Naive B cell (primary cell): ENCODE results near the gene FZD1. TPM values are rescaled to one million over a fixed set of nuclear protein-coding genes. Genes with fewer than 3 reads are reported as not detected.

ENCODE experiments used
- ATAC-seq, 2 donors: fragments of 150-1000 bp; cut with Tn5 transposase; 2 replicates each; pipeline ENCODE4 v1.10.0; 2021; ENCODE audit warnings: low read depth in 2 of 2, mild to moderate bottlenecking in 2 of 2, moderate library complexity in 2 of 2
- DNase-seq: peaks from one replicate; pipeline ENCODE4 v3.0.0; 2022
- H3K27ac Mint-ChIP-seq, 6 donors: one replicate each; pipeline ENCODE4 v1.8.0; 2020 to 2022; ENCODE audit warnings: mild to moderate bottlenecking in 6 of 6, mixed read lengths in 6 of 6, moderate library complexity in 5 of 6, inconsistent platforms in 2 of 6
- H3K27me3 Mint-ChIP-seq, 3 donors: one replicate each; pipeline ENCODE4 v1.8.0; 2021 to 2022; ENCODE audit warnings: mixed read lengths in 3 of 3, mild to moderate bottlenecking in 1 of 3
- H3K36me3 Mint-ChIP-seq, 2 donors: one replicate each; pipeline ENCODE4 v1.8.0; 2020 to 2022; ENCODE audit warnings: mixed read lengths in 2 of 2, inconsistent platforms in 1 of 2, mild to moderate bottlenecking in 1 of 2
- H3K4me1 Mint-ChIP-seq, 3 donors: one replicate each; pipeline ENCODE4 v1.8.0; 2020 to 2022; ENCODE audit warnings: mixed read lengths in 3 of 3, inconsistent platforms in 1 of 3, mild to moderate bottlenecking in 1 of 3, moderate library complexity in 1 of 3
- H3K4me3 Mint-ChIP-seq, 8 donors: one replicate each; pipeline ENCODE4 v1.8.0; 2020 to 2022; ENCODE audit warnings: mild to moderate bottlenecking in 8 of 8, mixed read lengths in 8 of 8, moderate library complexity in 8 of 8, inconsistent platforms in 2 of 8
- H3K9me3 Mint-ChIP-seq, 7 donors: one replicate each; pipeline ENCODE4 v1.8.0; 2020 to 2022; ENCODE audit warnings: mixed read lengths in 7 of 7, mild to moderate bottlenecking in 5 of 7, inconsistent platforms in 2 of 7, moderate library complexity in 1 of 7
- polyA plus RNA-seq, 6 donors: library from polyadenylated mRNA; unstranded; fragments of 300-500 nt; fragmentation: Illumina TruSeq; gene quantifications; one replicate each; pipeline ENCODE4 v1.2.3, GENCODE V29; 2021; ENCODE audit warnings: low read depth in 6 of 6

FZD1 gene
- polyA plus RNA-seq, 6 donors from 2014 or later: 0.03 to 0.08 (median 0.04) TPM; not detected in 3

DNA sequence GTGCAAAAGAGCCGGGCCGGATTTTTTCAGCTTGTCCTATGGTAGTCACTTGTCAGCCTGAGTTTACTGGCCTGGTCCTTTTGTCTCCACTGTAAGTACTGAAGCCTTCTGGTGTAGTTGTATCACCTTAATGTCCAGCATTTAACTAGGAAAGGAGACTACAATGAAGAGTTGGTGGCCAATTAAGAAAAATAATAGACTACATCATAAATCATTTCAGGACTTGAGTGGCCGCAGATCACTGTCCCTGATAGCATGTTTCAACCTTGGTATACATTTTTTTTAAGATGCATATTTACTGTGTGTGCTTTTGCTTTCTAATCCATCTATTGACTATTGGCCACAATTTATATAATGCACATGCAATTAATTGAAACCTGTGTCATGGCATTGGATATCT, 6.1 kb downstream of the FZD1 start:
- peaks cover 12 to 25% (median 21%) of the 10 kb centered on the region in 3 donors for H3K27me3 Mint-ChIP-seq
- DNase-seq (no peak), ATAC-seq (no peak)
- peaks cover 1 to 6% (median 4%) of the 10 kb centered on the region in 3 donors for H3K4me1 Mint-ChIP-seq
- no peaks in the 10 kb centered on the region for H3K36me3 Mint-ChIP-seq
- no peak overlapping the region for H3K27ac Mint-ChIP-seq
- H3K4me3 Mint-ChIP-seq: no peak overlapping the region
- no peaks in the 10 kb centered on the region for H3K9me3 Mint-ChIP-seq

DNA sequence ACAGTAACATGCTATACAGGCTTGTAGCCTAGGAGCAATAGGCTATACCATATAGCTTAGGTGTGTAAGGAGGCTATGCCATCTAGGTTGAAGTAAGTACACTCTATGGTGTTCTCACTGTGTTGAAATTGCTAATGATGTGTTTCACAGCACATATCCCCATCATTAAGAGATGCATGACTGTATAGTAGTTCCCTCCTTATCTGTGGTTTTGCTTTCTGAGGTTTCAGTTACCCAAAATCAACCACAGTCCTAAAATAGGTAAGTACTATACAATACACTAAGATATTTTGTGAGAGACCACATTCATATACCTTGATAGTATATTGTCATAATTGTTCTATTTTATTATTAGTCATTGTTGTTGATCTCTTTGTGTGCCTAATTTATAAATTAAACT, 12.7 kb downstream of the FZD1 start:
- Mint-ChIP-seq H3K36me3 (no peaks in the 10 kb centered on the region), H3K4me1 (peaks cover 0 to 5% (median 0%) of the 10 kb centered on the region in 3 donors), H3K9me3 (peaks cover 0 to 2% (median 0%) of the 10 kb centered on the region in 7 donors), H3K27ac (no peak overlapping the region), H3K4me3 (no peak overlapping the region), H3K27me3 (peaks cover 6 to 26% (median 13%) of the 10 kb centered on the region in 3 donors)
- DNase-seq (no peak), ATAC-seq (peak; percentile 21 to 50)

- Mint-ChIP-seq H3K36me3 (no peaks in the 10 kb centered on the region), H3K4me3 (no peak overlapping the region), H3K9me3 (peaks cover 0 to 2% (median 0%) of the 10 kb centered on the region in 7 donors), H3K27me3 (peaks cover 16 to 37% (median 25%) of the 10 kb centered on the region in 3 donors), H3K27ac (no peak overlapping the region), H3K4me1 (peaks cover 0 to 5% (median 0%) of the 10 kb centered on the region in 3 donors)
- ATAC-seq (no peak), DNase-seq (no peak)
Observed at GRCh38 chr7:91280185-91280584, 16.0 kb downstream of the FZD1 start.

- DNase-seq (no peak), ATAC-seq (no peak)
- H3K27me3 Mint-ChIP-seq: peaks cover 16 to 35% (median 25%) of the 10 kb centered on the region in 3 donors
- H3K4me1 Mint-ChIP-seq: peaks cover 0 to 5% (median 0%) of the 10 kb centered on the region in 3 donors
- H3K36me3 Mint-ChIP-seq: no peaks in the 10 kb centered on the region
- H3K9me3 Mint-ChIP-seq: peaks cover 0 to 2% (median 0%) of the 10 kb centered on the region in 7 donors
- no peak overlapping the region for H3K4me3 Mint-ChIP-seq
- H3K27ac Mint-ChIP-seq: no peak overlapping the region
Observed at GRCh38 chr7:91280604-91281003, 16.4 kb downstream of the FZD1 start.

GRCh38 chr7:91285696-91286355, 21.6 kb downstream of the FZD1 start:
- peaks cover 17 to 31% (median 20%) of the 10 kb centered on the region in 3 donors for H3K27me3 Mint-ChIP-seq
- no peaks in the 10 kb centered on the region for H3K36me3 Mint-ChIP-seq
- DNase-seq: no peak
- H3K4me1 Mint-ChIP-seq: no peaks in the 10 kb centered on the region
- H3K4me3 Mint-ChIP-seq: no peak overlapping the region
- ATAC-seq: no peak
- H3K9me3 Mint-ChIP-seq: peaks cover 0 to 2% (median 0%) of the 10 kb centered on the region in 7 donors
- no peak overlapping the region for H3K27ac Mint-ChIP-seq

DNA sequence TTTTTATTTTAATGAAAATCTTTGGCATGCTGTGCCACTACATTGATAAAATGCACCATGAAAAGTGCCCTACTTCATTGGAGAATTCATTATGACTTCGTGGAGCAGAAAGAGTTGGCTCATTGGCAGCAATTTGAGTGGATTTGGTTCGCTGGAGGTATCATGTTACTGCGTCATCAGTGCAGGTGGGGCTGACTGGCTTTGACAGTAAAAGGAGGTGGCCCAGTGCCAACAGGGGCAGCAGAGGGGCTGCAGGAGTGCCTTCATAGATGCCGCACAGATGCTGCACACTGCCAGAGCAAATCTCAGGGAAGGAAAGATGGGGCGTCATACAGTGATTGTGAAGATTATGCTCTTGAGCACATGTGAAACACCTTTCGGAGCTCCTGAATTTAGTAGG, 22.2 kb downstream of the FZD1 start:
- H3K27me3 Mint-ChIP-seq: peaks cover 19 to 33% (median 19%) of the 10 kb centered on the region in 3 donors
- no peak overlapping the region for H3K4me3 Mint-ChIP-seq

GRCh38 chr7:91287371-91288084, 23.3 kb downstream of the FZD1 start:
- no peak overlapping the region for H3K4me3 Mint-ChIP-seq

More for the DNA sequence above, 22.2 kb downstream of the FZD1 start:
- ATAC-seq (no peak), DNase-seq (no peak)
- no peaks in the 10 kb centered on the region for H3K36me3 Mint-ChIP-seq
- H3K27ac Mint-ChIP-seq: no peak overlapping the region
- H3K9me3 Mint-ChIP-seq: peaks cover 0 to 2% (median 0%) of the 10 kb centered on the region in 7 donors
- no peaks in the 10 kb centered on the region for H3K4me1 Mint-ChIP-seq

GRCh38 chr7:91288208-91288824, 24.1 kb downstream of the FZD1 start:
- ATAC-seq (no peak), DNase-seq (no peak)
- Mint-ChIP-seq H3K27me3 (peaks cover 14 to 36% (median 16%) of the 10 kb centered on the region in 3 donors), H3K36me3 (no peaks in the 10 kb centered on the region), H3K4me1 (no peaks in the 10 kb centered on the region), H3K9me3 (no peaks in the 10 kb centered on the region), H3K4me3 (no peak overlapping the region), H3K27ac (no peak overlapping the region)

More at GRCh38 chr7:91287371-91288084, 23.3 kb downstream of the FZD1 start:
- Mint-ChIP-seq H3K9me3 (no peaks in the 10 kb centered on the region), H3K36me3 (no peaks in the 10 kb centered on the region), H3K27ac (no peak overlapping the region), H3K27me3 (peaks cover 13 to 36% (median 18%) of the 10 kb centered on the region in 3 donors), H3K4me1 (no peaks in the 10 kb centered on the region)
- ATAC-seq (no peak), DNase-seq (no peak)

DNA sequence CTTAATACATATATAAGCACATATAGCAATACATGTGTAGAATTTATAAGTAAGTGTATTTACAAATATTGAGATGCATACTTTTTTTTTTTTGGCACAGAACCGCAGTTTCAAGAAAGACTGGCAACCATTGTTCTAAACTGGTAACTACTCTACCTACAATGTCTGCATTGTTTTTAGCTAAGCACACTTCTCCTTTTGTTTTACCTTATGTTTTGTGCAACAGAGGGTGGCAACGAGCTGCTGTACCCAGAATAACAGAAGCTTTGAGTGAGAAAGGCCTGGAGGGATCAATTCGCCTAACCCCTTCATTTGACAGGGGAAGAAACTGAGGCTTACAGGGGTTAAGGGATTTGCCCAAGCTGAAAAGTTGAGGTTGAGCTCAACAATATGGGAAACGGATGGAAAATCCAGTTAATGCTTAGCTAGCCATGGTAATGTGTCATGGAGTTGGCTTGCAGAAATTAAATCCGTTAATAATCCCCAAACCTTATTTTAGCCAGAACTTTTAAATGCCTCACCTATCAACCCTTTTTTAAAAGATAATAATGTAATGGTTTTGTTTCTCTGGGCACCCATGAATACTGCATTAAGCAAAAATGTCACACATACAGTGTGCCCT, 25.5 kb downstream of the FZD1 start:
- Mint-ChIP-seq H3K4me3 (no peak overlapping the region), H3K9me3 (no peaks in the 10 kb centered on the region), H3K27me3 (peaks cover 15 to 40% (median 25%) of the 10 kb centered on the region in 3 donors), H3K27ac (no peak overlapping the region), H3K36me3 (no peaks in the 10 kb centered on the region), H3K4me1 (no peaks in the 10 kb centered on the region)
- ATAC-seq: no peak
- DNase-seq: no peak

DNA sequence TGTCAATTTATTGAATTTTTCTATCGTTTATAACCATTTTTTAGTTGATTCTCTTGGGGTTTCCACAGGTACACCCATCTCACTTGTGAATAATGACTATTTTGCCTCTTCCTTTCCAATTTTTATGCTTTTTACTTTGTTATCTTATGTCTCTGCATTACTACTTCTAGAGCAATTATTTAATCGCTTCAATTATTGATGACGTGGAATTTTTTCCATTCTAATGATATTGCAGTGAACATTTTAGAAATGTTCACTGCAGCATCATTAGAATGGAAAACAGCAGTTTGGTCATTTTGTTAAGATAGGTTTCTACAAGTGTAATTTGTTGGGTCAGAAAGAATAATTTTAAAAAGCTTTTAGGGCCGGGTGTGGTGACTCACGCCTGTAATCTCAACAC, 27.1 kb downstream of the FZD1 start:
- DNase-seq: no peak
- Mint-ChIP-seq H3K4me3 (no peak overlapping the region), H3K4me1 (no peaks in the 10 kb centered on the region), H3K36me3 (no peaks in the 10 kb centered on the region), H3K9me3 (no peaks in the 10 kb centered on the region), H3K27ac (no peak overlapping the region), H3K27me3 (peaks cover 15 to 35% (median 30%) of the 10 kb centered on the region in 3 donors)
- no peak for ATAC-seq

GRCh38 chr7:91291902-91292301, 27.7 kb downstream of the FZD1 start:
- no peak overlapping the region for H3K27ac Mint-ChIP-seq
- H3K4me3 Mint-ChIP-seq: no peak overlapping the region
- no peak for DNase-seq

GRCh38 chr7:91292506-91292905, 28.3 kb downstream of the FZD1 start:
- Mint-ChIP-seq H3K36me3 (no peaks in the 10 kb centered on the region), H3K27ac (no peak overlapping the region), H3K4me3 (no peak overlapping the region), H3K9me3 (no peaks in the 10 kb centered on the region), H3K4me1 (no peaks in the 10 kb centered on the region), H3K27me3 (peaks cover 18 to 28% (median 25%) of the 10 kb centered on the region in 3 donors)
- ATAC-seq (no peak), DNase-seq (no peak)

More at GRCh38 chr7:91291902-91292301, 27.7 kb downstream of the FZD1 start:
- no peaks in the 10 kb centered on the region for H3K9me3 Mint-ChIP-seq
- H3K27me3 Mint-ChIP-seq: peaks cover 15 to 29% (median 25%) of the 10 kb centered on the region in 3 donors
- H3K4me1 Mint-ChIP-seq: no peaks in the 10 kb centered on the region
- ATAC-seq: no peak
- no peaks in the 10 kb centered on the region for H3K36me3 Mint-ChIP-seq

- Mint-ChIP-seq H3K27me3 (peaks cover 19 to 28% (median 25%) of the 10 kb centered on the region in 3 donors), H3K27ac (no peak overlapping the region), H3K9me3 (no peaks in the 10 kb centered on the region), H3K4me3 (no peak overlapping the region), H3K36me3 (no peaks in the 10 kb centered on the region), H3K4me1 (no peaks in the 10 kb centered on the region)
- DNase-seq (no peak), ATAC-seq (no peak)
Observed at GRCh38 chr7:91293136-91293535, 28.9 kb downstream of the FZD1 start.
